IMR-90 (cell line): Measurements from ENCODE around the gene TBPL1. TPM values are rescaled to one million over a fixed set of nuclear protein-coding genes. Genes with fewer than 3 reads are reported as not detected.

Source experiments
- ATAC-seq: fragments of 200-7000 bp; cut with Tn5 transposase; 2 replicates; pipeline ENCODE4 v1.9.1; 2020; ENCODE audit warnings: low read depth, mild to moderate bottlenecking, moderate library complexity
- BruUV-seq: library from RNA; stranded (reverse); fragments of 400-500 nt; replicated peaks from 2 replicates; lab custom pipeline; 2021; lab: Mats Ljungman, UMichigan
- CTCF ChIA-PET: fragments of 300-600 bp; formaldehyde crosslinking; extraction: SDS; loops from one replicate; lab custom pipeline; 2021; ENCODE audit warnings: antibody characterized with exemption; lab: Yijun Ruan, JAX
- POLR2A ChIA-PET: fragments of 300-600 bp; sonication (Branson Sonifier 250); formaldehyde crosslinking; loops from one replicate; lab custom pipeline; 2022; ENCODE audit warnings: antibody characterized with exemption; ENCODE audit not compliant: unreplicated experiment; lab: Charles Lee
- DNase-seq: peaks from one replicate; pipeline ENCODE4 v3.0.0; 2013
- H2AFZ ChIP-seq: replicated peaks from 2 replicates; pipeline ENCODE3; 2013; ENCODE audit warnings: low read length, mild to moderate bottlenecking; ENCODE audit not compliant: poor library complexity
- H2AK5ac ChIP-seq: 2 replicates; pipeline ENCODE4 v1.6.1; 2013; ENCODE audit warnings: low read depth, low read length, inconsistent platforms
- H2AK9ac ChIP-seq: replicated peaks from 2 replicates; pipeline ENCODE3; 2013; ENCODE audit warnings: mild to moderate bottlenecking, low read depth, low read length, moderate library complexity; ENCODE audit not compliant: poor library complexity
- H2BK120ac ChIP-seq: 2 replicates; pipeline ENCODE4 v1.6.1; 2013; ENCODE audit warnings: low read depth, low read length, inconsistent platforms
- H2BK15ac ChIP-seq: 3 replicates; pipeline ENCODE4 v1.6.1; 2013; ENCODE audit warnings: low read depth, low read length, inconsistent platforms
- H2BK20ac ChIP-seq: 2 replicates; pipeline ENCODE4 v1.6.1; 2013; ENCODE audit warnings: low read depth, mild to moderate bottlenecking, inconsistent platforms, low read length, moderate library complexity
- H2BK5ac ChIP-seq: 2 replicates; pipeline ENCODE4 v1.6.1; 2013; ENCODE audit warnings: mild to moderate bottlenecking, low read depth, low read length, inconsistent platforms; ENCODE audit not compliant: poor library complexity, severe bottlenecking
- H3K14ac ChIP-seq: replicated peaks from 2 replicates; pipeline ENCODE4 v1.6.1; 2013; ENCODE audit warnings: low read depth, low read length, inconsistent platforms
- H3K18ac ChIP-seq: 2 replicates; pipeline ENCODE4 v1.6.1; 2013; ENCODE audit warnings: low read depth, low read length, control low read depth
- H3K23ac ChIP-seq: 2 replicates; pipeline ENCODE4 v1.6.1; 2013; ENCODE audit warnings: low read depth, low read length, inconsistent platforms
- H3K27ac ChIP-seq: 2 replicates; pipeline ENCODE4 v1.5.1; 2013; ENCODE audit warnings: mild to moderate bottlenecking, control low read depth, low read length; ENCODE audit not compliant: insufficient read depth
- H3K27me3 ChIP-seq: 2 replicates; pipeline ENCODE4 v1.6.1; 2013; ENCODE audit warnings: low read length; ENCODE audit not compliant: control insufficient read depth, insufficient read depth
- H3K36me3 ChIP-seq: 2 replicates; pipeline ENCODE4 v1.6.1; 2013; ENCODE audit warnings: low read length, mixed read lengths; ENCODE audit not compliant: control insufficient read depth, insufficient read depth
- H3K4ac ChIP-seq: 2 replicates; pipeline ENCODE4 v1.6.1; 2013; ENCODE audit warnings: low read depth, low read length, inconsistent platforms
- H3K4me1 ChIP-seq: 2 replicates; pipeline ENCODE4 v1.6.1; 2013; ENCODE audit warnings: low read length, mixed read lengths; ENCODE audit not compliant: control insufficient read depth, insufficient read depth
- H3K4me2 ChIP-seq: 2 replicates; pipeline ENCODE4 v1.6.1; 2013; ENCODE audit warnings: low read depth, mild to moderate bottlenecking, control low read depth, low read length, moderate library complexity
- H3K4me3 ChIP-seq: 2 replicates; pipeline ENCODE4 v1.5.1; 2013; ENCODE audit warnings: low read depth, mild to moderate bottlenecking, control low read depth, low read length, moderate library complexity; ENCODE audit not compliant: insufficient read depth
- H3K56ac ChIP-seq: 2 replicates; pipeline ENCODE4 v1.6.1; 2013; ENCODE audit warnings: low read length, inconsistent platforms; ENCODE audit not compliant: insufficient read depth; ENCODE audit errors: extremely low read depth
- H3K79me1 ChIP-seq, 2 experiments: 2 replicates each; pipeline ENCODE4 v1.6.1; 2013; ENCODE audit warnings: low read length in 2 of 2, inconsistent platforms in 1 of 2, low read depth in 1 of 2
- H3K9ac ChIP-seq: 2 replicates; pipeline ENCODE4 v1.6.1; 2013; ENCODE audit warnings: low read depth, low read length, control low read depth
- H3K9me1 ChIP-seq: 2 replicates; pipeline ENCODE4 v1.6.1; 2013; ENCODE audit warnings: low read length, inconsistent platforms; ENCODE audit not compliant: insufficient read depth
- H3K9me3 ChIP-seq: 2 replicates; pipeline ENCODE4 v1.6.1; 2013; ENCODE audit warnings: low read length; ENCODE audit not compliant: control insufficient read depth, insufficient read depth
- H4K20me1 ChIP-seq: 2 replicates; pipeline ENCODE4 v1.6.1; 2013; ENCODE audit warnings: low read length, inconsistent platforms; ENCODE audit not compliant: insufficient read depth
- H4K5ac ChIP-seq: 2 replicates; pipeline ENCODE4 v1.6.1; 2013; ENCODE audit warnings: mild to moderate bottlenecking, low read depth, low read length, control low read depth
- H4K8ac ChIP-seq, 2 experiments: 2 replicates each; pipeline ENCODE4 v1.6.1; 2013; ENCODE audit warnings: low read depth in 2 of 2, low read length in 2 of 2, control low read depth in 1 of 2, inconsistent platforms in 1 of 2
- H4K91ac ChIP-seq: 2 replicates; pipeline ENCODE4 v1.6.1; 2013; ENCODE audit warnings: low read depth, low read length, inconsistent platforms; ENCODE audit not compliant: insufficient read depth
- BHLHE40 ChIP-seq: fragments of 150-350 bp; IDR thresholded peaks from 2 replicates; pipeline ENCODE4 v1.6.1; 2016; ENCODE audit warnings: mild to moderate bottlenecking, low read depth, low read length
- CEBPB ChIP-seq: IDR thresholded peaks from 2 replicates; pipeline ENCODE4 v1.6.1; 2012; ENCODE audit warnings: low read depth, low read length, improper control_type of control experiment
- CHD1 ChIP-seq: IDR thresholded peaks from 2 replicates; pipeline ENCODE4 v1.6.1; 2012; ENCODE audit warnings: low read depth, low read length, improper control_type of control experiment
- CTCF ChIP-seq: conservative IDR thresholded peaks from 2 replicates; pipeline ENCODE4 v1.5.1; 2012; ENCODE audit warnings: mild to moderate bottlenecking, low read depth, low read length, improper control_type of control experiment
- FOS ChIP-seq: fragments of 150-350 bp; IDR thresholded peaks from 2 replicates; pipeline ENCODE4 v1.6.1; 2016; ENCODE audit warnings: low read depth, low read length
- MAFK ChIP-seq: IDR thresholded peaks from 2 replicates; pipeline ENCODE4 v1.6.1; 2012; ENCODE audit warnings: low read depth, low read length, improper control_type of control experiment
- MAZ ChIP-seq: IDR thresholded peaks from 2 replicates; pipeline ENCODE4 v1.6.1; 2012; ENCODE audit warnings: low read depth, mild to moderate bottlenecking, low read length, improper control_type of control experiment, moderate library complexity, borderline replicate concordance
- MXI1 ChIP-seq: IDR thresholded peaks from 2 replicates; pipeline ENCODE4 v1.6.1; 2012; ENCODE audit warnings: low read depth, mild to moderate bottlenecking, low read length, moderate library complexity, borderline replicate concordance
- NFE2L2 ChIP-seq: fragments of 150-350 bp; IDR thresholded peaks from 2 replicates; pipeline ENCODE4 v1.6.1; 2016; ENCODE audit warnings: low read depth, mild to moderate bottlenecking, low read length
- POLR2A ChIP-seq: IDR thresholded peaks from 2 replicates; pipeline ENCODE4 v1.6.1; 2012; ENCODE audit warnings: mild to moderate bottlenecking, low read depth, low read length
- RAD21 ChIP-seq: IDR thresholded peaks from 2 replicates; pipeline ENCODE4 v1.6.1; 2012; ENCODE audit warnings: low read length, improper control_type of control experiment
- RCOR1 ChIP-seq: IDR thresholded peaks from 2 replicates; pipeline ENCODE4 v1.6.1; 2012; ENCODE audit warnings: mild to moderate bottlenecking, low read length, improper control_type of control experiment; ENCODE audit not compliant: insufficient replicate concordance
- RFX5 ChIP-seq: IDR thresholded peaks from 2 replicates; pipeline ENCODE4 v1.8.0; 2012; ENCODE audit warnings: low read depth, mild to moderate bottlenecking, low read length, moderate library complexity
- SMC3 ChIP-seq: fragments of 150-350 bp; IDR thresholded peaks from 2 replicates; pipeline ENCODE4 v1.6.1; 2016; ENCODE audit warnings: low read depth, mild to moderate bottlenecking, antibody characterized with exemption, low read length, moderate library complexity
- USF2 ChIP-seq: fragments of 150-350 bp; IDR thresholded peaks from 2 replicates; pipeline ENCODE4 v1.6.1; 2017; ENCODE audit warnings: mild to moderate bottlenecking, antibody characterized with exemption, low read length, low read depth
- WGBS, 2 experiments: methylation state at CpG; one replicate each; pipeline versions ENCODE4 v1.1.5 to v1.1.7; 2013; ENCODE audit warnings: missing lambda C conversion rate in 2 of 2; ENCODE audit not compliant: insufficient read length in 1 of 2; ENCODE audit errors: extremely low coverage in 2 of 2; 5-methylcytosine and 5-hydroxymethylcytosine counted together
- dilution Hi-C: fragments of 300-500 bp; cut with HindIII; formaldehyde crosslinking; loops from one replicate; pipeline ENCODE4 v1.14.3; 2018; ENCODE audit warnings: low sequenced_read_pairs; ENCODE audit not compliant: unreplicated experiment
- in situ Hi-C: fragments of 300-500 bp; cut with MboI; formaldehyde crosslinking; loops from 3 replicates; pipeline ENCODE4 v1.14.3; 2019; ENCODE audit warnings: low sequenced_read_pairs, inconsistent platforms, mixed read lengths
- intact Hi-C: fragments of 100-400 bp; cut with micrococcal nuclease; formaldehyde crosslinking; loops from 2 replicates; pipeline ENCODE4 v1.10.0; 2022
- polyA plus RNA-seq, 3 experiments: library from polyadenylated mRNA; depleted of rRNA; stranded (reverse); fragments of >200 nt; gene quantifications; 2 replicates each; pipeline ENCODE4 v1.2.3, GENCODE V29; 2012; ENCODE audit warnings: low replicate concordance in 1 of 3
- total RNA-seq: library from RNA; depleted of rRNA; stranded (reverse); fragments of >200 nt; gene quantifications from 2 replicates; pipeline ENCODE4 v1.2.3, GENCODE V29; 2012
- TF ChIP-seq, protein P1 (sequence below): fragments of 150-350 bp; IDR thresholded peaks from 2 replicates; pipeline ENCODE4 v1.6.1; 2016; ENCODE audit warnings: low read depth, mild to moderate bottlenecking, low read length, moderate library complexity, borderline replicate concordance

The TBPL1 gene
- total and polyA plus RNA-seq, 2 of the 4 experiments (the other 2 are of a cell fraction) = 25.6 to 32.5 TPM

GRCh38 chr6:133947302-133947900 lies 5.6 kb upstream of the TBPL1 start:
- dilution Hi-C loops (no loop called here), in situ Hi-C loops (loop anchor here (10.0 kb wide), 1 partner anchor 117 kb away; no protein-coding TSS in a partner anchor), intact Hi-C loops (no loop called here)
- TF ChIP-seq RAD21 (no peak), MAFK (no peak), RCOR1 (no peak), CTCF (no peak), CEBPB (no peak), USF2 (no peak), NFE2L2 (no peak), CHD1 (no peak), FOS (no peak), POLR2A (no peak), MAZ (no peak), BHLHE40 (no peak), SMC3 (no peak), MXI1 (no peak), RFX5 (no peak)
- TF ChIP-seq, protein P1, sequence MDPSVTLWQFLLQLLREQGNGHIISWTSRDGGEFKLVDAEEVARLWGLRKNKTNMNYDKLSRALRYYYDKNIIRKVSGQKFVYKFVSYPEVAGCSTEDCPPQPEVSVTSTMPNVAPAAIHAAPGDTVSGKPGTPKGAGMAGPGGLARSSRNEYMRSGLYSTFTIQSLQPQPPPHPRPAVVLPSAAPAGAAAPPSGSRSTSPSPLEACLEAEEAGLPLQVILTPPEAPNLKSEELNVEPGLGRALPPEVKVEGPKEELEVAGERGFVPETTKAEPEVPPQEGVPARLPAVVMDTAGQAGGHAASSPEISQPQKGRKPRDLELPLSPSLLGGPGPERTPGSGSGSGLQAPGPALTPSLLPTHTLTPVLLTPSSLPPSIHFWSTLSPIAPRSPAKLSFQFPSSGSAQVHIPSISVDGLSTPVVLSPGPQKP = no peak
- no peak overlapping the region for H2AK9ac ChIP-seq
- no peak overlapping the region for H4K91ac ChIP-seq
- ChIA-PET CTCF (no interaction called here), POLR2A (no interaction called here)
- no peak overlapping the region for H3K4me3 ChIP-seq
- no peak overlapping the region for H2AK5ac ChIP-seq
- H3K23ac ChIP-seq = no peak overlapping the region
- ATAC-seq = no peak
- peaks cover 5% of the 10 kb centered on the region; the same call in 1 of the 2 replicates for H3K9me1 ChIP-seq
- no peaks in the 10 kb centered on the region for H3K36me3 ChIP-seq
- H3K4me1 ChIP-seq = peaks cover 3% of the 10 kb centered on the region; the same call in 1 of the 2 replicates
- H4K8ac ChIP-seq = no peak overlapping the region
- no peaks in the 10 kb centered on the region for H3K9me3 ChIP-seq
- H4K20me1 ChIP-seq = no peaks in the 10 kb centered on the region
- H3K9ac ChIP-seq = no peak overlapping the region
- H2BK20ac ChIP-seq = no peak overlapping the region
- no CpG with 5 or more reads among the region's 1 CpG for WGBS, 2 experiments
- H3K14ac ChIP-seq = no peak overlapping the region
- no peak overlapping the region for H2BK15ac ChIP-seq
- H3K27ac ChIP-seq = no peak overlapping the region
- H2BK120ac ChIP-seq = no peak overlapping the region
- H3K18ac ChIP-seq = no peak overlapping the region
- H3K4me2 ChIP-seq = no peak overlapping the region
- no peak overlapping the region for H3K4ac ChIP-seq
- BruUV-seq = no TSS peak
- no peak overlapping the region for H2AFZ ChIP-seq
- no peak for DNase-seq
- H4K5ac ChIP-seq = no peak overlapping the region
- no peak overlapping the region for H3K56ac ChIP-seq
- peaks cover 0 to 8% of the 10 kb centered on the region in 2 experiments; a peak in 2 of 4 replicates for H3K79me1 ChIP-seq
- H2BK5ac ChIP-seq = no peak overlapping the region
- H3K27me3 ChIP-seq = no peaks in the 10 kb centered on the region
